ENCODE measurements around the gene C11orf91. TPM values are rescaled to one million over a fixed set of nuclear protein-coding genes. Genes with fewer than 3 reads are reported as not detected.

The C11orf91 gene, protein sequence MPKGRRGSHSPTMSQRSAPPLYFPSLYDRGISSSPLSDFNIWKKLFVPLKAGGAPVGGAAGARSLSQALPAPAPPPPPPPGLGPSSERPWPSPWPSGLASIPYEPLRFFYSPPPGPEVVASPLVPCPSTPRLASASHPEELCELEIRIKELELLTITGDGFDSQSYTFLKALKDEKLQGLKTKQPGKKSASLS
- total RNA-seq, result not detected in 2 replicates

DNA sequence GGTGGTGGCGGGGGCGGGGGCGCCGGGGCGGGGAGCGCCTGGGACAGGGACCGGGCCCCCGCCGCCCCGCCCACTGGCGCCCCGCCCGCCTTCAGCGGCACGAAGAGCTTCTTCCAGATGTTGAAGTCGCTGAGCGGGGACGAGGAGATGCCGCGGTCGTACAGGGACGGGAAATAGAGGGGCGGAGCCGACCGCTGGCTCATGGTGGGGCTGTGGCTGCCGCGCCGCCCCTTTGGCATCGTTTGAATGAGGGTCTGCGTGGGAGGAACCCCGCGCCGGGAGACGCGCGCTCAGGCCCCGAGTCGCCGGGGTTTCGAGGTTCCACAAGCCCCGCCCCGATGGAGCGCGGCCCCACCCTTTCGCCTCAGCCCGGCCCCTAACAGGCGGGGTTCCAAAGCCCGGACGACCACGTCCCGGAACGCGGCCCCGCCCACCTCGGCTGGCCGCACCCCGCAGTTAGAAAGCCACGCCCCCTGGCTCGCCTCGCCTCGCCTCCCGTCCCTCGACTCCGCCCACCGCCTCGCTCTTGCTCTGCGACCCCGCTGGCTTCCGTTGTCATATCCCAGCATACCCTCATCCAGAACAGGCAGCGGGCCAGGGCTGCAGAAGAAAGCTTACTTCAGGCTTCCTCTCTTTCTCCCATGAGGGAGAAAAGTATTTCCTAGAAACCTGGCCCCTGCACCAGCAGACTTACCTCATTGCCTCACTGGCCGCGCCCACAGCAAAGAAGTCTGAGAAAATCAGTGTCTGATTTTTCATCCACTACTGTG, at the start of gene C11orf91:
TSS of gene C11orf91 (minus strand) at position 325 of the 770 bp plus-strand sequence. CDS start at position 239, 86 bp downstream.

DNA sequence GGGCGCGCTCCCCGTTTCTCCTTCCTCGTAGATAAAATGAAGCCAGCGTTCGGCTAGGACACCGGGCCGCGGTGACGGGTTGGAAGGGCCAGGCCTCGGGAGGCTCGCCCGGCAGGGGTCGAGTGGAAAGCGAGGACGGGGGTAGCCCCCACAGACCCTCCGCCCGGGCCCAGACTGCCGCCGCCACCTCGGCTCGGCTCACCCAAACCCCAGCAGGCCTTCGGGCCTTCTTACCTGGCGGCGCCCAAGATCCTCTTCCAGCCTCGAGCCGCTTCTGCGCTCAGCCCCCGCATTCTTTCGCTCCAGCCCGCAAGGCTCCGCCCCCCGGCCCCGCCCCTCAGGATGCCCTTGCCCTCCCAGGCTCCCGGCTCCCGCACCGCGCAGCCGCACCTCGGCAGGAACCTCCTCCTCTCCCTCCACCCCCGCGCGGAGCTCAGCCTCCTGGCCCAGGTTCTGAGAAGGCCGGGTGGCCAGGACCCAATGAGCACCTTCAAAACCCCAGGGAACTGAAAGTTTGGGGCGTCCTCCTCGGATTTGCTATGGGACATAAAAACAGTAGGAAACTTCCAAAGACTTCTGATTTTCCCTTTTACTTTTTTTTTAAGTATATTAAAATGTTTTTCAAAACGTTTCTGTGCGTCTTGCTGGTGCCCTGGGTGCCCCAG, 35.7 kb upstream of the C11orf91 start, which contains the start of gene CD59:
TSS of gene CD59 (minus strand) at position 276 of the 665 bp plus-strand sequence. CDS start 13,978 bp downstream, outside the sequence.

Other genes starting within 250 kb of the C11orf91 start
- 406 and 760 TPM in 2 replicates for gene CD59, start 35.6 kb upstream of the C11orf91 start, total RNA-seq
- gene FBXO3, start 73.7 kb upstream of the C11orf91 start, total RNA-seq, result 40.6 and 45.6 TPM in 2 replicates
- gene LMO2, start 191.2 kb upstream of the C11orf91 start, total RNA-seq, result 0.65 and 1.7 TPM in 2 replicates